H1 (cell line): Measurements from ENCODE around the gene TMEM164. TPM values are rescaled to one million over a fixed set of nuclear protein-coding genes. Genes with fewer than 3 reads are reported as not detected.

Experiments
- CTCF ChIA-PET: fragments of 300-600 bp; sonication (Branson Sonifier 250); formaldehyde crosslinking; loops from one replicate; lab custom pipeline; 2021; ENCODE audit not compliant: partially characterized antibody; lab: Charles Lee
- POLR2A ChIA-PET: fragments of 300-600 bp; sonication (Branson Sonifier 250); formaldehyde crosslinking; loops from one replicate; lab custom pipeline; 2021; ENCODE audit warnings: inconsistent platforms; ENCODE audit not compliant: partially characterized antibody; lab: Charles Lee
- DNase-seq, 2 experiments: peaks; one replicate each; pipeline versions ENCODE4 v3.0.0 to v3.0.0-alpha.2; 2010 to 2022; ENCODE audit warnings: low spot score in 2 of 2, low read depth in 1 of 2, mixed read lengths in 1 of 2
- FAIRE-seq: peaks from 2 replicates; lab custom pipeline; 2011; peaks lifted over from hg19 to GRCh38; lab: Jason Lieb, UNC
- H2AFZ ChIP-seq: 2 replicates; pipeline ENCODE4 v1.8.1; 2012; ENCODE audit warnings: low read length, inconsistent platforms
- H2AK5ac ChIP-seq: 2 replicates; pipeline ENCODE4 v1.6.1; 2013; ENCODE audit warnings: low read depth, low read length
- H2BK120ac ChIP-seq: replicated peaks from 2 replicates; pipeline ENCODE3; 2013; ENCODE audit warnings: low read depth, low read length, inconsistent platforms
- H2BK12ac ChIP-seq: 2 replicates; pipeline ENCODE4 v1.6.1; 2013; ENCODE audit warnings: low read depth, low read length
- H2BK15ac ChIP-seq: 2 replicates; pipeline ENCODE4 v1.6.1; 2013; ENCODE audit warnings: low read length
- H2BK20ac ChIP-seq: 2 replicates; pipeline ENCODE4 v1.6.1; 2013; ENCODE audit warnings: low read length
- H2BK5ac ChIP-seq: 2 replicates; pipeline ENCODE4 v1.6.1; 2013; ENCODE audit warnings: low read depth, low read length
- H3K14ac ChIP-seq: 2 replicates; pipeline ENCODE4 v1.6.1; 2013; ENCODE audit warnings: inconsistent platforms; ENCODE audit not compliant: insufficient read length
- H3K18ac ChIP-seq: 2 replicates; pipeline ENCODE4 v1.6.1; 2013; ENCODE audit warnings: low read length; ENCODE audit errors: extremely low read depth
- H3K23ac ChIP-seq: 2 replicates; pipeline ENCODE4 v1.6.1; 2013; ENCODE audit warnings: inconsistent platforms; ENCODE audit not compliant: insufficient read length
- H3K23me2 ChIP-seq: 2 replicates; pipeline ENCODE4 v1.6.1; 2013; ENCODE audit warnings: low read depth, low read length
- H3K27ac ChIP-seq: 2 replicates; pipeline ENCODE4 v1.6.1; 2011; ENCODE audit warnings: low read depth, low read length, inconsistent platforms
- H3K27me3 ChIP-seq, 4 experiments: replicated peaks in 1 of 4; 1 replicate in 1 of 4; 2 replicates in 3 of 4; pipeline versions ENCODE4 v1.6.1 to v1.8.1; 2011 to 2013; ENCODE audit warnings: low read length in 3 of 4, mild to moderate bottlenecking in 3 of 4, inconsistent platforms in 2 of 4, mixed read lengths in 2 of 4, moderate library complexity in 1 of 4; ENCODE audit not compliant: control insufficient read depth in 3 of 4, insufficient read depth in 3 of 4; ENCODE audit errors: extremely low read depth in 1 of 4
- H3K36me3 ChIP-seq, 4 experiments: 2 replicates each; pipeline versions ENCODE4 v1.6.1 to v1.8.1; 2011 to 2013; ENCODE audit warnings: mild to moderate bottlenecking in 4 of 4, low read length in 3 of 4, moderate library complexity in 2 of 4, control low read depth in 1 of 4, inconsistent platforms in 1 of 4; ENCODE audit not compliant: insufficient read depth in 4 of 4, control insufficient read depth in 2 of 4
- H3K4ac ChIP-seq: replicated peaks from 2 replicates; pipeline ENCODE3; 2013; ENCODE audit warnings: low read length, low read depth, mixed read lengths, inconsistent platforms; ENCODE audit not compliant: insufficient read length
- H3K4me1 ChIP-seq, 4 experiments: replicated peaks in 1 of 4; 1 replicate in 1 of 4; 2 replicates in 3 of 4; pipeline versions ENCODE4 v1.6.1 to v1.8.1; 2011 to 2013; ENCODE audit warnings: low read length in 3 of 4, inconsistent platforms in 2 of 4, mixed read lengths in 1 of 4; ENCODE audit not compliant: insufficient read depth in 4 of 4, control insufficient read depth in 3 of 4
- H3K4me2 ChIP-seq, 2 experiments: 2 replicates each; pipeline versions ENCODE4 v1.6.1 to v1.8.1; 2011 to 2013; ENCODE audit warnings: low read depth in 2 of 2, low read length in 2 of 2, control low read depth in 1 of 2, inconsistent platforms in 1 of 2, mild to moderate bottlenecking in 1 of 2; ENCODE audit not compliant: insufficient read depth in 1 of 2
- H3K4me3 ChIP-seq, 4 experiments: fragments of 200-600, 300-600 bp in 1 of 4; sonication (generic), shearing (Covaris generic), sonication (Bioruptor Twin) in 1 of 4; 2 replicates each; pipeline versions ENCODE4 v1.5.1 to v1.8.1; 2011 to 2016; ENCODE audit warnings: low read length in 4 of 4, low read depth in 3 of 4, control low read depth in 2 of 4, inconsistent platforms in 2 of 4, mild to moderate bottlenecking in 2 of 4, mixed read lengths in 1 of 4, moderate library complexity in 1 of 4; ENCODE audit not compliant: insufficient read depth in 2 of 4; ENCODE audit errors: extremely low read depth in 1 of 4
- H3K56ac ChIP-seq: replicated peaks from 2 replicates; pipeline ENCODE3; 2013; ENCODE audit warnings: low read depth, mild to moderate bottlenecking, mixed read lengths, low read length, inconsistent platforms; ENCODE audit not compliant: insufficient read length
- H3K79me1 ChIP-seq: 2 replicates; pipeline ENCODE4 v1.6.1; 2013; ENCODE audit warnings: low read depth, low read length, control low read depth
- H3K79me2 ChIP-seq, 2 experiments: 2 replicates each; pipeline versions ENCODE4 v1.6.1 to v1.8.1; 2012 to 2013; ENCODE audit warnings: low read length in 2 of 2, mild to moderate bottlenecking in 2 of 2, inconsistent platforms in 1 of 2; ENCODE audit not compliant: insufficient read depth in 2 of 2, control insufficient read depth in 1 of 2
- H3K9ac ChIP-seq, 4 experiments: replicated peaks in 1 of 4; 1 replicate in 1 of 4; 2 replicates in 3 of 4; pipeline versions ENCODE4 v1.6.1 to v1.8.1; 2011 to 2013; ENCODE audit warnings: low read depth in 3 of 4, low read length in 3 of 4, control low read depth in 2 of 4, mild to moderate bottlenecking in 2 of 4, moderate library complexity in 2 of 4, inconsistent platforms in 1 of 4; ENCODE audit errors: extremely low read depth in 1 of 4
- H3K9me3 ChIP-seq, 2 experiments: 2 replicates each; pipeline versions ENCODE4 v1.6.1 to v1.8.1; 2012 to 2013; ENCODE audit warnings: mild to moderate bottlenecking in 2 of 2, moderate library complexity in 2 of 2, control low read depth in 1 of 2, inconsistent platforms in 1 of 2, low read depth in 1 of 2, low read length in 1 of 2, mixed read lengths in 1 of 2; ENCODE audit not compliant: insufficient read depth in 2 of 2
- H4K20me1 ChIP-seq, 2 experiments: replicated peaks in 1 of 2; 2 replicates each; pipeline versions ENCODE3 to v1.8.1; 2011 to 2013; ENCODE audit warnings: inconsistent platforms in 2 of 2, low read length in 2 of 2, mild to moderate bottlenecking in 1 of 2; ENCODE audit not compliant: insufficient read depth in 2 of 2, control insufficient read depth in 1 of 2
- H4K5ac ChIP-seq: 2 replicates; pipeline ENCODE4 v1.6.1; 2013; ENCODE audit warnings: low read length, low read depth, mixed read lengths, inconsistent platforms; ENCODE audit not compliant: insufficient read length
- H4K8ac ChIP-seq: 2 replicates; pipeline ENCODE4 v1.8.0; 2013; ENCODE audit warnings: mild to moderate bottlenecking, moderate library complexity, low read length, inconsistent platforms; ENCODE audit not compliant: insufficient read depth; ENCODE audit errors: extremely low read depth
- H4K91ac ChIP-seq: replicated peaks from 2 replicates; pipeline ENCODE3; 2013; ENCODE audit warnings: low read length, mixed read lengths, inconsistent platforms; ENCODE audit not compliant: insufficient read length
- SAP30 ChIP-seq: fragments of 300-600 bp; sonication (generic); IDR thresholded peaks from 2 replicates; pipeline ENCODE4 v1.7.1; 2012; ENCODE audit warnings: low read length, moderate library complexity, mild to moderate bottlenecking, inconsistent platforms; ENCODE audit not compliant: insufficient read depth, insufficient replicate concordance
- TEAD4 ChIP-seq: IDR thresholded peaks from 2 replicates; pipeline ENCODE4 v1.6.1; 2012; ENCODE audit warnings: low read depth, low read length, inconsistent platforms, mixed read lengths
- WGBS, 2 experiments: shearing (Covaris generic) in 1 of 2; methylation state at CpG; one replicate each; pipeline versions ENCODE4 v1.1.6 to v1.1.7; 2013 to 2015; ENCODE audit warnings: low lambda C conversion rate in 2 of 2, mixed read lengths in 2 of 2, inconsistent platforms in 1 of 2, low coverage in 1 of 2, missing lambda C conversion rate in 1 of 2; ENCODE audit not compliant: insufficient replicate concordance in 2 of 2, insufficient coverage in 1 of 2, insufficient read length in 1 of 2; ENCODE audit errors: extremely low coverage in 1 of 2, missing lambda C conversion rate in 1 of 2; 5-methylcytosine and 5-hydroxymethylcytosine counted together
- polyA plus RNA-seq, 7 experiments: library from polyadenylated mRNA; depleted of rRNA in 3 of 7; stranded (reverse) in 5 of 7; unstranded in 2 of 7; fragments of >200 nt in 5 of 7; fragments of 200-250 nt in 2 of 7; gene quantifications; 1 replicate in 5 of 7; 2 replicates in 1 of 7; 4 replicates in 1 of 7; pipeline versions ENCODE4 v1.2.1 to v1.2.3, GENCODE V29; 2011 to 2013; ENCODE audit warnings: missing spikeins in 2 of 7, mixed read lengths in 2 of 7
- total RNA-seq: library from RNA; stranded (reverse); fragmentation: NEBNext Ultra II Directional; extraction: Animal tissue kit (Norgen Biotek cat#: 25700); gene quantifications from 2 replicates; pipeline ENCODE4 v1.2.1, GENCODE V29; 2021

TMEM164 gene
- total and polyA plus RNA-seq, 2 of the 8 experiments (the other 6 are each of a cell fraction or from before 2014, with no cell fraction given) = 7.3 to 14.8 TPM

DNA sequence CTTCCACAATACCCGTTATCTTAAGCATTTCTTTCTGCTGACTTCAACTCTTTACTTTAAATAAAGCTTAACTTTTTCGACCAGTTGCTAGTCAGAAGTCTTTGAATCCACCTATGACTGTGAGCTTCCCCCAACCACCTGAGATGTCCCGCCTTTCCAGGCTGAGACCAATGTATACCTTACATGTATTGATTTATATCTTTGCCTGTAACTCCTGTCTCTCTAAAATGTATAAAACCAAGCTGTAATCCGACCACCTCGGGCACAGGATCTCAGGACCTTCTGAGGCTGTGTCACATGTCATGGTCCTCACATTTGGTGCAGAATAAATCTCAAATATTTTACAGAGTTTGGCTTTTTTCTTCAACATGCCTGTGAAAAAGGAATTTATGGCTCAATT, 2.9 kb upstream of the TMEM164 start:
- Histone ChIP-seq H4K8ac (no peak overlapping the region), H3K27ac (no peak overlapping the region), H3K9me3 (no peaks in the 10 kb centered on the region), H2BK20ac (no peak overlapping the region), H4K91ac (no peak overlapping the region), H3K4ac (no peak overlapping the region), H3K4me1 (peaks cover 0 to 14% (median 5%) of the 10 kb centered on the region in 4 experiments; a peak in 6 of 7 replicates), H3K23me2 (peaks cover 2% of the 10 kb centered on the region; the same call in 1 of the 2 replicates), H2AK5ac (no peak overlapping the region), H3K18ac (no peak overlapping the region), H3K36me3 (no peaks in the 10 kb centered on the region), H2BK12ac (no peak overlapping the region), H2BK15ac (no peak overlapping the region), H4K20me1 (peaks cover 0 to 3% of the 10 kb centered on the region in 2 experiments), H3K4me3 (no peak overlapping the region), H3K79me2 (no peaks in the 10 kb centered on the region), H3K14ac (no peak overlapping the region), H2AFZ (no peak overlapping the region), H3K4me2 (no peak overlapping the region), H4K5ac (no peak overlapping the region), H3K79me1 (no peaks in the 10 kb centered on the region), H3K9ac (no peak overlapping the region), H3K27me3 (no peaks in the 10 kb centered on the region), H2BK120ac (no peak overlapping the region), H3K23ac (no peak overlapping the region), H3K56ac (no peak overlapping the region), H2BK5ac (no peak overlapping the region)
- no peak for DNase-seq
- WGBS, 2 experiments = 94% methylated on average over 5 of the region's 5 CpGs; no CpG with 5 or more reads in 1 of the 2 experiments
- ChIA-PET POLR2A (no interaction called here), CTCF (no interaction called here)
- no peak for TF ChIP-seq TEAD4
- no peak for TF ChIP-seq SAP30
- FAIRE-seq = no peak
